Kidney (tissue), 14 donors: Measurements from ENCODE around the gene RPL37A. TPM values are rescaled to one million over a fixed set of nuclear protein-coding genes. Genes with fewer than 3 reads are reported as not detected.

Experiments used
- DNase-seq, 5 donors: peaks; one replicate each; pipeline ENCODE4 v3.0.0-alpha.2; 2013 to 2020
- FAIRE-seq: peaks from 2 replicates; lab custom pipeline; 2012; peaks lifted over from hg19 to GRCh38; lab: Jason Lieb, UNC
- H3K27ac ChIP-seq, 2 donors: one replicate each; pipeline ENCODE4 v1.7.0; 2013; ENCODE audit warnings: low read depth in 2 of 2, low read length in 2 of 2, inconsistent platforms in 1 of 2
- H3K27me3 ChIP-seq: one replicate; pipeline ENCODE4 v1.7.1; 2013; ENCODE audit warnings: low read length, inconsistent platforms; ENCODE audit not compliant: control insufficient read depth, insufficient read depth
- H3K36me3 ChIP-seq, 3 donors: one replicate each; pipeline versions ENCODE4 v1.7.0 to v1.7.1; 2013; ENCODE audit warnings: low read length in 3 of 3, control low read depth in 1 of 3, inconsistent platforms in 1 of 3; ENCODE audit not compliant: insufficient read depth in 3 of 3, control insufficient read depth in 2 of 3
- H3K4me1 ChIP-seq, 3 donors: one replicate each; pipeline versions ENCODE4 v1.7.0 to v1.7.1; 2013; ENCODE audit warnings: low read length in 3 of 3, inconsistent platforms in 1 of 3, low read depth in 1 of 3; ENCODE audit not compliant: control insufficient read depth in 2 of 3, insufficient read depth in 2 of 3
- H3K4me3 ChIP-seq, 3 donors: one replicate each; pipeline versions ENCODE4 v1.7.0 to v1.8.1; 2013; ENCODE audit warnings: low read length in 3 of 3, control low read depth in 1 of 3, inconsistent platforms in 1 of 3
- H3K9ac ChIP-seq, 3 donors: one replicate each; pipeline versions ENCODE4 v1.7.0 to v1.7.1; 2013; ENCODE audit warnings: low read length in 3 of 3, control low read depth in 1 of 3, inconsistent platforms in 1 of 3
- H3K9me3 ChIP-seq, 3 donors: one replicate each; pipeline versions ENCODE4 v1.7.0 to v1.7.1; 2013; ENCODE audit warnings: low read length in 3 of 3, control low read depth in 1 of 3, inconsistent platforms in 1 of 3; ENCODE audit not compliant: control insufficient read depth in 2 of 3, insufficient read depth in 1 of 3
- intact Hi-C: fragments of 100-400 bp; cut with DNase I; formaldehyde crosslinking; loops from one replicate; pipeline ENCODE4 v1.11.1; 2022
- polyA plus RNA-seq: library from polyadenylated mRNA; stranded (reverse); fragments of 350-450 nt; fragmentation: Illumina TruSeq; extraction: RNeasy Lipid Tissue Mini Kit (QIAGEN cat#74804); gene quantifications from one replicate; pipeline ENCODE4 v1.2.3, GENCODE V29; 2014; ENCODE audit warnings: low read depth, low replicate concordance; ENCODE audit not compliant: insufficient read depth
- total RNA-seq: library from RNA; stranded (reverse); fragmentation: NEBNext Ultra II Directional; extraction: Animal tissue kit (Norgen Biotek cat#: 25700); gene quantifications from one replicate; pipeline ENCODE4 v1.2.1, GENCODE V29; 2021
- TF ChIP-seq, protein P1 (sequence below): IDR thresholded peaks from 3 replicates; pipeline ENCODE4 v1.5.1; 2012; ENCODE audit warnings: mild to moderate bottlenecking, moderate library complexity, borderline replicate concordance; ENCODE audit not compliant: insufficient read depth; ENCODE audit errors: extremely low read depth
- donor health status: control.
- donor health status: control.
- donor health status: control.
- donor health status: control.
- donor health status: control.
- donor health status: DM: yes; HTN: yes; CAD: no.
- donor health status: Normal renal cell carcinoma (clear cell type).

Gene RPL37A
- total and polyA plus RNA-seq, 2 donors from 2014 or later: 1,810 to 4,316 TPM

DNA sequence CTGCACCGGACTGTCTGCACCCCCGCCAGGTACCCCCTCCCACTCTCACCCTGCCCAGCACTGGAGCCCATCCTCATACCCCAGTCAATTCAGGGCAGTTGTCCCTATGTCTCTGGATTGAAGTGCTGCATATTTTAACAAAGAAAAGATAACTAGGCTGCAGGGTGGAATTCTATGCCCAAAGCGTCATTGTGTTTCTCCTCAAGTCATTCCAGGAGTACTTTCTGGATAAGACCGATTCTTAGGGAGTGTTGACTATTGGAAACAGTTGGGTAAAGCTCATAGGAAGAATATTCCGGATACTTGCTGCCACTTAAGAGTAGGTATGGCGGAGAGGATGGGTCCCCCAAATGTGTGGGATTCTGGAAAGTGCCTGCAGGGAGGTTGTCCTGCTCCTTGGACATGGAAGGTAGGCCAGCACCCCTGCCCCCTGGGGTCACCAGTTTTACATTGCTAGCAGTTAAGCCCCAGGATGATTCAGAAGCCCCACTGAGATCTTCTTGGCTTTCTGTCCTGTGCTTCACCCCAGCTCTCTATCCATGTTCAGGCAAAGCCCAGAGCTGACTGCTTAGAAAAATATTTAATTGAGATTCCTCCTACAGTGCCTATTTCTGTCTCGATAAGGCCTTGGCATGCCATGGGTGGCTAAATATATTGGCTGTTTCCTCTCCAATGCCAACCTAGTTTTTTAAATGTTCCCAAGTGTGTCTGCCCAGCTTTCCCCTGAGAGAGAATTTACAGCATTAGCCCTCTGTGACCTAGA is 48.2 kb downstream of the RPL37A start:
- Histone ChIP-seq H3K4me1 (no peaks in the 10 kb centered on the region), H3K27ac (no peak overlapping the region), H3K9ac (no peak overlapping the region), H3K4me3 (no peak overlapping the region), H3K36me3 (no peaks in the 10 kb centered on the region), H3K9me3 (no peaks in the 10 kb centered on the region), H3K27me3 (no peaks in the 10 kb centered on the region)
- TF ChIP-seq, protein P1, sequence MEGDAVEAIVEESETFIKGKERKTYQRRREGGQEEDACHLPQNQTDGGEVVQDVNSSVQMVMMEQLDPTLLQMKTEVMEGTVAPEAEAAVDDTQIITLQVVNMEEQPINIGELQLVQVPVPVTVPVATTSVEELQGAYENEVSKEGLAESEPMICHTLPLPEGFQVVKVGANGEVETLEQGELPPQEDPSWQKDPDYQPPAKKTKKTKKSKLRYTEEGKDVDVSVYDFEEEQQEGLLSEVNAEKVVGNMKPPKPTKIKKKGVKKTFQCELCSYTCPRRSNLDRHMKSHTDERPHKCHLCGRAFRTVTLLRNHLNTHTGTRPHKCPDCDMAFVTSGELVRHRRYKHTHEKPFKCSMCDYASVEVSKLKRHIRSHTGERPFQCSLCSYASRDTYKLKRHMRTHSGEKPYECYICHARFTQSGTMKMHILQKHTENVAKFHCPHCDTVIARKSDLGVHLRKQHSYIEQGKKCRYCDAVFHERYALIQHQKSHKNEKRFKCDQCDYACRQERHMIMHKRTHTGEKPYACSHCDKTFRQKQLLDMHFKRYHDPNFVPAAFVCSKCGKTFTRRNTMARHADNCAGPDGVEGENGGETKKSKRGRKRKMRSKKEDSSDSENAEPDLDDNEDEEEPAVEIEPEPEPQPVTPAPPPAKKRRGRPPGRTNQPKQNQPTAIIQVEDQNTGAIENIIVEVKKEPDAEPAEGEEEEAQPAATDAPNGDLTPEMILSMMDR: no peak
- FAIRE-seq: no peak
- no peak for DNase-seq
- intact Hi-C loops: no loop called here

DNA sequence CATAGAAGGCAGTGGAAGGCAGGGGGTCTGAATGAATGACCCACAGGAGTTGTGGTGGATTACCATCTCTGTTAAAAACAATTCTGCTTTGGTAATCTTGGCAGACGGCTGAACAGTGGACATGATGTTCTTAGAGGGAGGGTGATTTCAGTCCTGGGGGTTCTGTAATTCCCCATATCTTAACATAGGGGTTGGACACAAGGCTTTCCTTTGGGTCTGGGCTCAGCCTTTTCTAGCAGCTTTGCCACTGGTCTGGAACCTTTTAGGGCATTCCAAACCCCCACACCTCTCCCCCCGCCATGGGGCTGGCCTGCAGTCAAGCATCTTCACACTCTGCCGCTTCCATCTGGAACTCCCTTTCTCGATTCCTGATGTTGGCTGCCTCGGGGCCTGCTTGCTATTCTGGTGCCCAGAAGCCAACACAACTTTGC is 50.3 kb downstream of the RPL37A start:
- DNase-seq: peak in 4 of 5 donors; percentile 47 to 77 (median 66)

DNA sequence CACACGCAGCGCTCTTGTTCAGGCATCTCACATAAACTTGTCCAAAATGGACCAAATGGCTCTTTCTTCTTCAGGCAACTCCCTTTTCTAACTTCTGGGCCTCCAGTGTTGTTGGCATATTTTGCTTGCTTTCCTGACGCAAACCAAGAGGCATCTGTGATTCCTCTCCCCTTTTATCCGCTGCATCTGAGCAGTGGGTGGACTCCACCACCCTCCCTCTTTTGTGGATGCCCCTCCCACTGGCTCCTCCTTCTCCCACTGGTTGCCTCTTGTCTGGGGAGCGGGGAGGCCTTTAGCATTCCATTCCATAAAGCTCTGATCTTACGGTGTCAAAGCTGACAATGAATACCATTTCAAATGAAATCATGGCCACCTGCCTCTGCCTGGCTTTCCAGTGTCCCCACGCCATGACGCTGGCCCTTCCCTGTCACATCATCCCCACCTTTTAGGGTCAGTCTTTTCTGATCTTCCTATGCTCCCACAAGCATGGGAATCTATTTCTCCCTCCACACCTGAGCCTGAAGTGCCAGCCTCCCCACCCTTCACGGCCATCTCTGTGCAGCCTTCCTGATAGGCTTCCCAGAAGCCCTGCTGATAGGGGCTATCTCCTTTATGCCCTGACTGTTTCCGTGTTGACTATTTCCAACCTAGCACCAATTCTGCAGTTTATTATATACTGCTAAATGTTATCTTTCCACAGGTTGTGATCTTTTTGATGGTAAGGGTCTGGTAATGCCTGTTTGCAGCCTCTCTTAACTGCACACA is 51.5 kb downstream of the RPL37A start:
- Histone ChIP-seq H3K9ac (no peak overlapping the region), H3K4me3 (no peak overlapping the region), H3K4me1 (peaks cover 0 to 2% (median 0%) of the 10 kb centered on the region in 3 donors), H3K27ac (no peak overlapping the region), H3K36me3 (no peaks in the 10 kb centered on the region), H3K9me3 (no peaks in the 10 kb centered on the region), H3K27me3 (no peaks in the 10 kb centered on the region)
- no peak for DNase-seq
- FAIRE-seq: no peak
- TF ChIP-seq, protein P1: no peak
- intact Hi-C loops: no loop called here

More for the DNA sequence above, 50.3 kb downstream of the RPL37A start:
- Histone ChIP-seq H3K4me3 (no peak overlapping the region), H3K27ac (no peak overlapping the region), H3K36me3 (no peaks in the 10 kb centered on the region), H3K9me3 (no peaks in the 10 kb centered on the region), H3K4me1 (no peaks in the 10 kb centered on the region), H3K9ac (no peak overlapping the region), H3K27me3 (no peaks in the 10 kb centered on the region)
- TF ChIP-seq, protein P1: no peak
- intact Hi-C loops: no loop called here
- no peak for FAIRE-seq
